Transverse colon (tissue), 4 donors: ENCODE data around the gene CSF3R. TPM values are rescaled to one million over a fixed set of nuclear protein-coding genes. Genes with fewer than 3 reads are reported as not detected.

ENCODE experiments used
- DNase-seq: peaks from one replicate; pipeline ENCODE4 v3.0.0-alpha.2; 2019
- H3K27ac ChIP-seq, 4 donors: fragments of 200-600 bp; sonication (generic); 2 replicates each; pipeline ENCODE4 v1.5.1; 2016 to 2018; ENCODE audit warnings: inconsistent platforms in 4 of 4
- H3K27me3 ChIP-seq: fragments of 200-600 bp; sonication (generic); 2 replicates; pipeline ENCODE4 v1.5.1; 2017; ENCODE audit warnings: inconsistent platforms
- H3K36me3 ChIP-seq, 4 donors: fragments of 200-600 bp; sonication (generic); 2 replicates each; pipeline ENCODE4 v1.5.1; 2017 to 2019; ENCODE audit warnings: inconsistent platforms in 4 of 4
- H3K4me1 ChIP-seq, 4 donors: fragments of 200-600 bp; sonication (generic); 2 replicates each; pipeline ENCODE4 v1.5.1; 2017 to 2020; ENCODE audit warnings: inconsistent platforms in 4 of 4
- H3K4me3 ChIP-seq, 4 donors: fragments of 200-600 bp; sonication (generic); 1 replicate in 1 of 4; 2 replicates in 3 of 4; pipeline versions ENCODE4 v1.5.1 to v1.6.1; 2017 to 2019; ENCODE audit warnings: inconsistent platforms in 4 of 4
- H3K9me3 ChIP-seq, 2 donors: fragments of 200-600 bp; sonication (generic); 2 replicates each; pipeline ENCODE4 v1.5.1; 2017 to 2019; ENCODE audit warnings: inconsistent platforms in 2 of 2
- CTCF ChIP-seq, 5 experiments: fragments of 200-600 bp in 3 of 5; fragments of 450-650 bp in 2 of 5; sonication (generic) in 3 of 5; IDR thresholded peaks; 1 replicate in 2 of 5; 2 replicates in 3 of 5; pipeline ENCODE4 v1.5.1; 2016 to 2017; ENCODE audit warnings: antibody characterized with exemption in 5 of 5, inconsistent platforms in 3 of 5, mild to moderate bottlenecking in 2 of 5, moderate library complexity in 1 of 5
- EP300 ChIP-seq: sonication (generic); formaldehyde crosslinking; IDR thresholded peaks from one replicate; pipeline ENCODE4 v1.6.1; 2017; ENCODE audit warnings: antibody characterized with exemption, low read depth
- POLR2A ChIP-seq: fragments of 450-650 bp; IDR thresholded peaks from one replicate; pipeline ENCODE4 v1.6.1; 2016; ENCODE audit warnings: antibody characterized with exemption, mild to moderate bottlenecking, moderate library complexity
- POLR2AphosphoS5 ChIP-seq, 3 donors: sonication (generic); formaldehyde crosslinking; IDR thresholded peaks; one replicate each; pipeline ENCODE4 v1.6.1; 2016; ENCODE audit warnings: antibody characterized with exemption in 3 of 3
- WGBS, 2 donors: methylation state at CpG; one replicate each; pipeline ENCODE4 v1.1.5; 2018; ENCODE audit warnings: low coverage in 1 of 2; 5-methylcytosine and 5-hydroxymethylcytosine counted together
- in situ Hi-C, 4 donors: fragments of 200-750 bp; cut with MboI; loops; one replicate each; pipeline versions ENCODE4 v1.15.0 to v1.15.1; 2017; ENCODE audit warnings: low sequenced_read_pairs in 3 of 4, low pct_ligation_motif_present in 1 of 4, low pct_unique_long_range_greater_than_20kb in 1 of 4
- intact Hi-C: fragments of 100-400 bp; cut with DNase I; formaldehyde crosslinking; loops from one replicate; pipeline ENCODE4 v1.15.1; 2023; ENCODE audit warnings: low total_unique reads
- total RNA-seq, 4 donors: library from RNA; depleted of rRNA; stranded (reverse); fragments of >200 nt; gene quantifications; one replicate each; pipeline ENCODE4 v1.1.0, GENCODE V29; 2016

The CSF3R gene
- total RNA-seq, 4 donors from 2014 or later, result 3.8 to 17.1 (median 5.2) TPM

GRCh38 chr1:36440646-36441045, 42.1 kb downstream of the CSF3R start:
- Histone ChIP-seq H3K36me3 (no peaks in the 10 kb centered on the region), H3K27ac (no peak overlapping the region), H3K4me1 (no peaks in the 10 kb centered on the region), H3K27me3 (no peaks in the 10 kb centered on the region), H3K4me3 (no peak overlapping the region), H3K9me3 (no peaks in the 10 kb centered on the region)
- in situ Hi-C loops, result no loop called here
- DNase-seq, result no peak
- intact Hi-C loops, result no loop called here
- WGBS, 2 donors, result 91 to 92% methylated on average over 1 to 3 of the region's 3 CpGs
- no peak for TF ChIP-seq POLR2A
- no peak for TF ChIP-seq CTCF (IDR thresholded peaks at IDR 0.05)
- TF ChIP-seq POLR2AphosphoS5 (IDR thresholded peaks at IDR 0.05), result no peak
- no peak for TF ChIP-seq EP300

GRCh38 chr1:36440044-36440443, 42.7 kb downstream of the CSF3R start:
- TF ChIP-seq POLR2A, result no peak
- no peak for TF ChIP-seq EP300
- no peak for TF ChIP-seq CTCF (IDR thresholded peaks at IDR 0.05)
- no peak for TF ChIP-seq POLR2AphosphoS5 (IDR thresholded peaks at IDR 0.05)
- 64 to 65% methylated on average over 2 to 3 of the region's 3 CpGs for WGBS, 2 donors
- in situ Hi-C loops, result no loop called here
- Histone ChIP-seq H3K4me3 (no peak overlapping the region), H3K36me3 (no peaks in the 10 kb centered on the region), H3K9me3 (no peaks in the 10 kb centered on the region), H3K27ac (no peak overlapping the region), H3K27me3 (no peaks in the 10 kb centered on the region), H3K4me1 (no peaks in the 10 kb centered on the region)
- DNase-seq, result no peak
- intact Hi-C loops, result no loop called here

GRCh38 chr1:36438715-36439114, 44.0 kb downstream of the CSF3R start:
- H3K36me3 ChIP-seq, result no peaks in the 10 kb centered on the region
- no peak overlapping the region for H3K4me3 ChIP-seq
- no peak for DNase-seq
- no peaks in the 10 kb centered on the region for H3K9me3 ChIP-seq
- 84% methylated on average over 4 of the region's 4 CpGs; no CpG with 5 or more reads in 1 of the 2 donors for WGBS, 2 donors
- H3K27me3 ChIP-seq, result no peaks in the 10 kb centered on the region
- in situ Hi-C loops, result no loop called here
- intact Hi-C loops, result no loop called here
- H3K27ac ChIP-seq, result no peak overlapping the region
- TF ChIP-seq POLR2AphosphoS5 (IDR thresholded peaks at IDR 0.05), result no peak
- TF ChIP-seq POLR2A, result no peak
- TF ChIP-seq CTCF (IDR thresholded peaks at IDR 0.05), result no peak
- no peak for TF ChIP-seq EP300
- no peaks in the 10 kb centered on the region for H3K4me1 ChIP-seq

- no peak for DNase-seq
- H3K4me1 ChIP-seq, result no peaks in the 10 kb centered on the region
- H3K27me3 ChIP-seq, result no peaks in the 10 kb centered on the region
- H3K27ac ChIP-seq, result no peak overlapping the region
- 74% methylated on average over 1 of the region's 1 CpG; no CpG with 5 or more reads in 1 of the 2 donors for WGBS, 2 donors
- TF ChIP-seq EP300 (no peak), CTCF (IDR thresholded peaks at IDR 0.05) (no peak), POLR2AphosphoS5 (IDR thresholded peaks at IDR 0.05) (no peak), POLR2A (no peak)
- in situ Hi-C loops, result no loop called here
- no peak overlapping the region for H3K4me3 ChIP-seq
- H3K9me3 ChIP-seq, result no peaks in the 10 kb centered on the region
- no peaks in the 10 kb centered on the region for H3K36me3 ChIP-seq
- intact Hi-C loops, result no loop called here
Observed at GRCh38 chr1:36436821-36437220, 45.9 kb downstream of the CSF3R start.
